Activated CD4-positive, alpha-beta T cell treated with anti-CD3 and anti-CD28 coated beads, Interleukin-2, amount 50 U/mL, for 48 hours (primary cell): ENCODE data around the gene DNAAF1.

Source experiments
- DNase-seq, 2 experiments: peaks; one replicate each; pipeline ENCODE4 v3.0.0-alpha.2; 2020

DNAAF1 gene

DNA sequence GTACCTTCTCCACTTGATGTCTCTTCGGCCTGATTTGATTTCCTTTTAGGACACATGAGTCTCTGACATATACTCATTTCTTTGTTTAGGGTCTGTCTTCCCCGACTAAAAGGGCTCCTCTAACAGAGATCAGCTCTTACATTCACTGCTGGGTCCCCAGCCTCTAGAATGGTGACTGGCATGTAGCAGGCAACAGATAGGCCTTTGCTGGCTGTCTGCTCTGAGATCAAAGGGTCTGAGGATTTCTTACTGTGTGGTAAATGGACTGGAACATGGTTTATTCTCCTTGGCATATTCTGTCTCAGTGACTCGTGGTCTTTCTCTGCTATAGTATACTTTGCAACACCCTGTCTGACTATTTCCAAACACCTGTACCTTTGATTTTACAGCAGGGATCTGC lies 16.7 kb downstream of the DNAAF1 start:
- no peak for DNase-seq

- DNase-seq: no peak
These were observed 20.6 kb downstream of the DNAAF1 start for GRCh38 chr16:84165746-84166145.

DNA sequence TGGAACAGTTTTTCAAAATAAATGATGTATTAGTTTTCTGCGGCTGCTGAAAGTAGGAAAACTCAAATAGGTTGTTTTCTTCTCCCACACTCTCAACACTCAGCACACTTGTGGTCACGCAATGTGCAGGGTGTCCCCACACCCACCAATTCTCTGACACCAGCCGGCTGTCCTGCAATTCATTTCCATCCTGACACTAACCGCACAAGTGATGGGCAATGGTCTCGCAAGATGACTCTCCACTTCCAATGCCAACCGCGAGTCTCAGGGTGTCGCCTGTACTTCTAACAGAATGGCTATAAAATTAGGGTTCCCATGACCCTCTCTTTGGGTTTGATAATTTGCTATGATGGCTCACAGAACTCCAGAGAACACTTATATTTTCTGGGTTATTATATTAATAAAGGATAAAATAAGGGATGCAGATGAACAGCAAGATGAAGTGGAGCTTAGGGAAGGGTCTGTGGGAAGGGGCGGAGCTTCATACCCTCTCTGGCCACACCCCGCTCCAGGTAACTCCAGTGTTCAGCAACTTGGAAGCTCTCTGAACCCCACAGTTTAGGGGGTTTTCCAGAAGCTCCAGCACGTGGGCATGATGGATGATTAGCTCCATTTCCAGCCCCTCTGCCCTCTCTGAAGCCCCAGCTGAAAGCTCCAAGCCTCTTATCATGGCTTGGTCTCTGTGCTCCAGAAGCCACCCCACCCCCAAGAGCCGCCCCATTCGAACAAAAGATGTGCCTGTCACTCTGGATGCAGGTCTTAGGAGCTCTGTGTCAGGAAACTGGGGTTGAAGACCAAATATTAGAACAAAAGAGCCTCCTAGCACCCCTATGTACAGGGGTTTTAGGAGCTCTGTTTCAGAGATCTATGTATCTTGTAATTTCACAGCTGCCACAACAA lies 21.9 kb downstream of the DNAAF1 start:
- peak; percentile 48 to 66 for DNase-seq

- no peak for DNase-seq
These were observed 24.7 kb downstream of the DNAAF1 start for GRCh38 chr16:84169765-84170310.

- DNase-seq: no peak
These were observed 29.3 kb downstream of the DNAAF1 start for GRCh38 chr16:84174396-84174795.

GRCh38 chr16:84175350-84176081 lies 30.4 kb downstream of the DNAAF1 start:
- peak; percentile 52 to 67 for DNase-seq

DNA sequence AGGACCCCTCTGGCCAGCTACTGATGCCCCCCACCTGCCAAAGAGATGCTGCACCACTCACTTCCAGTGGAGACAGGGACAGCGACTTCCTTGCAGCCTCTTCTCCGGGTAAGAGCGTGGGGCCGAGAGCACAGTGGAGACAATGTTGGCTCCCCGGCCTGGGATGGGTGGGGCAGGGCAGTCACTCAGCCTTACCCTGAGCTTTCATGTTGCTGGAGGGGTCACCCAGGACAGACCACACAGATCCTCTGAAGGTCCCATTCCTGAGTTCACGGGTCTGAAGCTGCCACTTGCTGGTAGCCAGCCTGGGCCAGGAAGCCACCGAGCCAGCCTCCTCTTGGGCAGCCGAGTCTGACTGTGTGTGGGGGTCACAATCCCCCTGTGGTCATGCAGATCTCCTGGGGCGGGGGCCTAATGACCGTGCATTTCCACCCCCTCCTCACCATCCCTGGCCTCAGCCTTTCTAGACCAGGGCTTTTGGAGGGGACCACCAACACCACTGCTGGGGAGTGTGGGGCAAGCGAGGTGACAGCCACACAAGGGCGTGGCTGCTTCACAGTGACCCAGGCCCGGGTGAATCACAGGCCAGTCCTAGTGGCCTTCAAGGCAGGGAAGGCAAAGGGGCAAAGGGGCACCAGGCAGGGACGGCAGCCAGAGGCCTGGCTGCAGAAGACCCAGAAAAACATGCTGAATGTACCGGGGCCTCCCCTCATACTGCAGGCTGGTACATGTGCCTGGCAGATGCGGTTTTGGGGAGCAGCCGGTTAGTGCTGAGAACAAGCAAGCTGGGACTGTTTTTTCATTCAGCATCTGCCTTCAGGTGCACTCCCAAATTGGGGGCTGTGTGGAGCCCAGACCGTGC lies 31.3 kb downstream of the DNAAF1 start:
- no peak for DNase-seq

DNA sequence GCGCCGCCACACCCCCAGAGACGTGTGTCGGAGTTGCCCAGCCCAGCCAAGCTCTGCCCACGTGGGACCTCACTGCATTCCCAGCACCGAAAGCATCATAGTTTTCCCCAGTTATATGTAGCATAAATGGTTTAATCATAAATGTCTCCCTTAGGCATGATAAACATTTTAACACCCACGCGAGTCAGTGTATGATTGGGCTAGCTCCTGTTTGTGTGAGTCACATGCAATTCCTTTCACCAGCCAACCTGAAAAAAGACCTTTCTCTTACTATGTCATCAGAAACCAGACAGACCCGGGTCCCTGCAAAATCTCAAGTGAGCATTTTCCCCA lies 32.6 kb downstream of the DNAAF1 start:
- DNase-seq: peak in 1 of 2 experiments; percentile 21

- DNase-seq: no peak
These were observed 33.1 kb downstream of the DNAAF1 start for GRCh38 chr16:84178146-84178765.

DNA sequence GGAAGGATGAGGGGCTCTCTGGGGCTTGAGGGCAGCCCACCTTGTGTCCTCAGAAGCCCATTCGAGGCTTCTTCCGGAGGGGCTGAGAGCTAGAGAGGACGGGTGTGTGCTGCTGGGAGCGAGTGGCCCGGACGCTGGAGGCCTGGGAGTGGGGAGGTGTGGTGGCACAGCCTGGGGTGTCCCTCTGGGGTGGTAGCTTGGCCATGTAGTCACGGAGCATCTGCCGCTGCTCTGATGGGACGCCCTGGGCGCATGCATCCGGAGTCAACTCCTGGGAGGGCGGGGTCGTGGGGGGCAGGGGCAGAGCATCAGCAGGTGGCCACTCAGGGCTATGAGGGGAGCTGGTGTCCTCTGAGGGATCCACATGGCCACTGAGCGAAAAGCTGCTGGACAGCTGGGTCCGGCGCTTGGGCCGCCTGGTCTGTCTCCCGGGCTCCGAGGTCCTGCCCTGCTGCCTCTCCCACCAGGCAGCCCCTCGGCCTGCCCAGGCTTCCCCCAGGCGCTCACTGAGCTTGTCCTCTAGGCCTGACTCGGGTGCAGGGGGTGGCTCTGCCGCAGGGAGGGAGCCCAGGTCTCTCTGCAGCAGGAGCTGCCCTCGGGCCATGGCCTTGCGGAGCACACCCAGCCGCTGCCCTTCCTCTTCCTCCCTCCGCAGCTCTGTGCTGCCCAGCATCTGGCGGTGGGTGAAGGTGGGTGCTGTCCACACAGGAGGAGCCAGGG lies 33.9 kb downstream of the DNAAF1 start:
- no peak for DNase-seq

DNA sequence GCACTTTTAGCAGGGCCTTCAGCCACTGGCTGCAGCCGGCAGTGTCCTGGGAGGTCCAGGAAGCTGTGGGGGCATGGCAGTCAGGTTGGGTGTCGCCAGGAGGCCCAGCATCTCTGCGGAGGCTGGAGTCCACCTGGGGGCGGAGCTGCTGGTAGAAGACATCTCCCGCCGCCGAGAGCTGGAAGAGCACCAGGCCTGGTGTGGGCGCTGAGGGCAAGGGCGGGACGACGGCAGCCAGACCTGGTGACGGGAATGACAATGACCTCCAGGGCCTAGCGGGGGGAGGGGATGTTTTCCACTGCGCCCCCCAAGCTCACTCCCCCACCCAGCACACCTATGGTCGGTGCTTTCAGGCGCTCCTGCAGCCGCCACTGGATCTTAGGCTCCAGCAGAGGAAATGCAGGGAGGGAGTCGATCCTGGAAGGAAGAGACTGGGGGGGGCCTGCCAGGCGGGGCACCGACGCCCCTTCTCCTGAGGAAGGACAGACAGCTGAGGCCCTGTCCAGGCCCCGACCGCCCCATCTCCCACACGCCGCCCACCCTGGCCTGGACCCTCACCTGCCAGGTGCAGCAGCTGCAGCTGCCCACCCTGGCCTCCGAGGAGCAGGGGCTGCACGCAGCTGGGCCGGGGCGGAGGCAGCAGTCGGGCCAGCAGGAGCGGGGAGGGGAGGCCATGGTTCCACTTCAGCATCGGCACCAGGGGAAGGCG lies 34.7 kb downstream of the DNAAF1 start:
- no peak for DNase-seq

DNA sequence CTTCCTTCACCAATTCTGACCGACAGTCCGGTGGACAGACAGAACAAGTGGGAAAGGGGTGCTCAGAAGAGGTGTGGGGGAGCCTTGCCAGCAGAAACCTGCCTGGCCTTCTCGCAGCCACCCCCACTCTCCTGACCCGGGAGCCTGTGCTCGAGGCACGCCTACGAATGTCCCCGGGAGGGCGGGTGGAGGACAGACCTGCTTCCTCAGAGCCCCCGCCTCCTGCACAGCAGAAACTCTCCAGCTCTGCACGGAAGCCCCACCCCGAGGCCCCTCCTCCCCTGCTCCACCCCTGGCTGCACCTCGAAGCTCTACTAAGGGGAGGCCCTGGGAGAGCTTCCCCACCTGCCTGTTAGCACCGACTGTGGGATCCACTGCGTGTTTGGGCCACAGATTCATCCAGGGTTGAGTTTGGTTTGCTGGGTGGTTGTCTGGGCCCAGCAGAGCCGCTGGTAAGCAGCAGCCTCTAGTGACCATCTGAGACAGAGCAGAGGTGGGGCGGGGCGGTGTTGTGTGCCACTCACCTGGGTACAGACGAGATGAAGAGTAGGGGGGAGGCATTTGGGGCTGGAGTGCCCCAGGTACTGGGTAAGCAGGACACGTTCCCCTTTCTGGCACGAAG lies 35.5 kb downstream of the DNAAF1 start:
- no peak for DNase-seq

DNA sequence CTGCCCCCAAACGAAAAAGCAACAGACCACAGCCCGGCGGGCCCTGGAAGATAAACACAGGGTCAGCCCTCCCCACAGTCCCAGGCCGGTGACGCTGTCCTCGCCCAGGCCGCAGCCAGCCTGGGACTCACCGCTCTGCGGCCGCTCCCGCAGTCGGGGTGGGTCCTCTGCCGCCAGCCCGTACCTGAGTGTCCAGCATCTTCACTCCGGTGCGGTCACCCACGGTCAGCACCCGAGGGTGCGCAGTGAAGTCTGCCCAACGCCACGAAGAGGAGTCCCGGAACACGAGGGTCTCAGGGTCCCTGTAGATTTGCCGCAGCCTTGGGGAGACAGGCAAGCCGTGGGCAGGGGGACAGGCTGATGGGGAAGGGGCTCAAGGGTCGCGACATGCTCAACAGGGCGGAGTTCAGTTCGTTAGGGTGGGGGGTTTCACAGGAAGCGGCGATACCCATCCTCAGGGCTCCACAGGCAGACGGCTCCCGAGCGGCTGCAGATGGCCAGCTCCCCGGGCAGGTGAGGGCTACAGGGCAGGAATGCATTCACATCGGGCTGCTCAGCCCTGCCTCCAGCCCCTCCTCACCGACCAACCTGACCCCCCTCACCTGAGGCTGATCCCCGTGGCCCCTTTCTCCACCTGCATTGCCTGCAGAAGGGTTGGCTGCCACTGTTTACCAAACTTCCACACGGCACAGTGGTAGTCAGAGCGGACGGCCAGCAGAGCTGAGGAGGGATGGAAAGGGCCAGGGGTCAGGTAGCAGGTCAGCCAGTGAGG lies 36.2 kb downstream of the DNAAF1 start:
- DNase-seq: no peak

GRCh38 chr16:84182104-84182503 lies 37.0 kb downstream of the DNAAF1 start:
- no peak for DNase-seq

- DNase-seq: no peak
These were observed 37.8 kb downstream of the DNAAF1 start for GRCh38 chr16:84182680-84183571.

GRCh38 chr16:84183572-84183875 lies 38.4 kb downstream of the DNAAF1 start:
- DNase-seq: no peak

DNA sequence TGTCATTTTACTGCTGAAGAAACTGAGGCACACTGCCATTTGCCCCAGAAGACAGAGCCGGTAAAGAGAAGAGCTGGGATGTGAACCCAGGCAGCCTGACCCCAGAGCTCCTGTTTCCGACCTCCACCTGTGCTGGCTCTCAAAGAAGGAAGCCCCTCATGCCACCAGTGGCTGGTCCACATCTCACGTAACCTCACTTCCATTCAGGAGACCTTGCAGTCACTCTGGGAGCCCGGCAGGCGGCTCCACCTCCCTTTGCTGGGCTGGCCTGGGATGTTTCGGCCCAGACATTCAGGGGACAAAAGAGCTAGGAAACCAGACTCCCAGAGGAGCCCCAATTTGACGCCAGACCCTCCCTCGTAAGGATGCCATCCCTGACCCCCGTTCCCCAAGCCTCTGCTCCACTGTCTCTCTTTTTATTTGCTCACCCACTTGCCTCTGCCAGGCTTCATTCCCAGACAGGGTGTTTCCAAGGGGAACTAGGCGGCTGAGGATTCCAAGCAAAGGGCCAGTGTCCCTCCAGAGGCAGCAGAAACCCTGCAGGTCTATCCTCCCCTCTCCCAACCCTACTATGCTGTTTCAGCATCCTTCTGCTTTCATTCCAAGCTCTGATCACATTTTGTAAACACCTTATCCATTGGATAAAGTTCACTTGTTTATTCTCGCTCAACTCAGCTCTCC lies 38.9 kb downstream of the DNAAF1 start:
- no peak for DNase-seq

DNA sequence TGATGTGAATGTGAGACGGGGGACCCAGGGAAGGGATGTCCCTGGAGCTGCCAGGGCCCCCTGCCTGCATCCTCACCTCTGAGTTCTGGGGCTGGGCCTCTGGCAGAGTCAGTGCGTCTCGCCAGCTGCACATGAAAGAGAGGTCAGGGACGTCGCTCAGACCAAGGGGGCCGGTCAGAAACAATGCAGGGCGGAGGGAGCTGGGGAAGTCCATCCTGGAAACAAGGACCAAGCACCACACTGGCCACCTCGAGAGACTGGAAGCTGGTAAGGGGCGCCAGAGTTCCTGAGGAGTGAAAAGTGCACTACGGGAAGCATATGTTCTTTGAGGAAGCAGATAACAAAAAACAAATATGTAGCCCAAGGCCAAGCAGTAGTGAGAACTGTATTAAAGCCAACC lies 39.7 kb downstream of the DNAAF1 start:
- no peak for DNase-seq
